SK-N-SH (cell line): ENCODE measurements around the gene C5orf63. TPM values are rescaled to one million over a fixed set of nuclear protein-coding genes. Genes with fewer than 3 reads are reported as not detected.
A peak's percentile ranks its signal among the peaks of the same experiment; 100 is the strongest.

ENCODE experiments used
- CTCF ChIA-PET: fragments of 300-600, 350-600 bp; formaldehyde crosslinking; extraction: SDS; loops from one replicate; lab custom pipeline; 2021; lab: Yijun Ruan, JAX
- POLR2A ChIA-PET: fragments of 350-600 bp; sonication (Branson Sonifier 250); formaldehyde crosslinking; extraction: SDS; loops from one replicate; lab custom pipeline; 2020; ENCODE audit warnings: antibody characterized with exemption, inconsistent platforms; lab: Yijun Ruan, JAX
- DNase-seq: peaks from one replicate; pipeline ENCODE4 v3.0.0; 2012
- H2AFZ ChIP-seq: fragments of 200-600 bp; sonication (generic); 2 replicates; pipeline ENCODE4 v1.8.1; 2016; ENCODE audit warnings: antibody characterized with exemption, mild to moderate bottlenecking, low read depth
- H3F3A ChIP-seq: fragments of 200-600 bp; sonication (generic); replicated peaks from 2 replicates; pipeline ENCODE3; 2016; ENCODE audit warnings: antibody characterized with exemption, mild to moderate bottlenecking; ENCODE audit not compliant: insufficient read depth
- H3K27ac ChIP-seq, 2 experiments: fragments of 200-500 bp in 1 of 2; fragments of 200-600 bp in 1 of 2; sonication (Bioruptor generic) in 1 of 2; sonication (generic), shearing (Covaris generic) in 1 of 2; 2 replicates each; pipeline versions ENCODE4 v1.5.1 to v1.6.1; 2014 to 2016; ENCODE audit warnings: low read depth in 2 of 2, inconsistent platforms in 1 of 2, low read length in 1 of 2, mild to moderate bottlenecking in 1 of 2, mixed read lengths in 1 of 2
- H3K27me3 ChIP-seq: fragments of 200-600 bp; sonication (generic), shearing (Covaris generic); 2 replicates; pipeline ENCODE4 v1.6.1; 2016; ENCODE audit warnings: mixed run types; ENCODE audit not compliant: insufficient read depth
- H3K36me3 ChIP-seq, 2 experiments: fragments of 200-500 bp in 1 of 2; fragments of 200-600 bp in 1 of 2; sonication (Bioruptor generic) in 1 of 2; sonication (generic) in 1 of 2; replicated peaks in 1 of 2; 2 replicates each; pipeline versions ENCODE3 to v1.5.1; 2014 to 2016; ENCODE audit warnings: low read length in 1 of 2, mild to moderate bottlenecking in 1 of 2; ENCODE audit not compliant: insufficient read depth in 2 of 2, control insufficient read depth in 1 of 2
- H3K4me1 ChIP-seq, 2 experiments: fragments of 200-500 bp in 1 of 2; fragments of 200-600 bp in 1 of 2; sonication (Bioruptor generic) in 1 of 2; sonication (generic), shearing (Covaris generic) in 1 of 2; 2 replicates each; pipeline versions ENCODE4 v1.5.1 to v1.6.1; 2014 to 2016; ENCODE audit warnings: low read depth in 1 of 2, low read length in 1 of 2, mixed run types in 1 of 2; ENCODE audit not compliant: insufficient read depth in 2 of 2, control insufficient read depth in 1 of 2
- H3K4me2 ChIP-seq: fragments of 200-600 bp; sonication (generic), shearing (Covaris generic); 2 replicates; pipeline ENCODE4 v1.6.1; 2017; ENCODE audit warnings: mixed run types
- H3K4me3 ChIP-seq, 2 experiments: fragments of 200-500 bp in 1 of 2; fragments of 200-600 bp in 1 of 2; sonication (Bioruptor generic) in 1 of 2; sonication (generic), shearing (Covaris generic) in 1 of 2; 2 replicates each; pipeline versions ENCODE4 v1.5.1 to v1.8.1; 2014 to 2016; ENCODE audit warnings: low read depth in 2 of 2, inconsistent platforms in 1 of 2, low read length in 1 of 2, mild to moderate bottlenecking in 1 of 2, mixed read lengths in 1 of 2, moderate library complexity in 1 of 2
- H3K79me2 ChIP-seq: fragments of 200-600 bp; sonication (generic); 2 replicates; pipeline ENCODE4 v1.8.1; 2017; ENCODE audit warnings: mild to moderate bottlenecking; ENCODE audit not compliant: insufficient read depth
- H3K9ac ChIP-seq: fragments of 200-600 bp; sonication (generic); 2 replicates; pipeline ENCODE4 v1.6.1; 2017; ENCODE audit warnings: mixed run types
- H3K9me2 ChIP-seq: fragments of 200-600 bp; sonication (generic); 2 replicates; pipeline ENCODE4 v1.6.1; 2017; ENCODE audit warnings: mixed run types
- H3K9me3 ChIP-seq: fragments of 200-600 bp; sonication (generic); 2 replicates; pipeline ENCODE4 v1.6.1; 2017; ENCODE audit warnings: mixed run types, mild to moderate bottlenecking, moderate library complexity
- H4K20me1 ChIP-seq: fragments of 200-600 bp; sonication (generic); 2 replicates; pipeline ENCODE4 v1.6.1; 2017; ENCODE audit warnings: mild to moderate bottlenecking, mixed run types; ENCODE audit not compliant: insufficient read depth
- CHD2 ChIP-seq: fragments of 150-350 bp; IDR thresholded peaks from 2 replicates; pipeline ENCODE4 v1.6.1; 2018; ENCODE audit warnings: low read length; ENCODE audit not compliant: partially characterized antibody
- EP300 ChIP-seq, 2 experiments: IDR thresholded peaks; 2 replicates each; pipeline versions ENCODE4 v1.4.0 to v1.6.1; 2012; ENCODE audit warnings: borderline replicate concordance in 1 of 2, low read depth in 1 of 2, low read length in 1 of 2
- EZH2phosphoT487 ChIP-seq: fragments of 200-600 bp; sonication (generic); IDR thresholded peaks from 2 replicates; pipeline ENCODE4 v1.6.1; 2017; ENCODE audit warnings: low read depth, mixed run types, mild to moderate bottlenecking, antibody characterized with exemption, moderate library complexity, borderline replicate concordance
- FOXM1 ChIP-seq: IDR thresholded peaks from 2 replicates; pipeline ENCODE4 v1.4.0; 2012; ENCODE audit warnings: low read depth, mild to moderate bottlenecking
- GABPA ChIP-seq: IDR thresholded peaks from 2 replicates; pipeline ENCODE4 v1.4.0; 2012; ENCODE audit warnings: low read depth, mild to moderate bottlenecking
- MAX ChIP-seq: IDR thresholded peaks from 2 replicates; pipeline ENCODE4 v1.4.0; 2012; ENCODE audit warnings: low read depth
- MEF2A ChIP-seq: IDR thresholded peaks from 2 replicates; pipeline ENCODE4 v1.4.0; 2012; ENCODE audit warnings: low read depth, borderline replicate concordance
- RAD21 ChIP-seq: IDR thresholded peaks from 2 replicates; pipeline ENCODE4 v1.6.1; 2012; ENCODE audit warnings: mild to moderate bottlenecking, low read length
- REST ChIP-seq: IDR thresholded peaks from 2 replicates; pipeline ENCODE4 v1.6.1; 2012; ENCODE audit warnings: mild to moderate bottlenecking, low read depth, low read length, moderate library complexity
- RXRA ChIP-seq: IDR thresholded peaks from 2 replicates; pipeline ENCODE4 v1.4.0; 2012; ENCODE audit warnings: low read depth, mild to moderate bottlenecking, borderline replicate concordance
- TAF1 ChIP-seq: IDR thresholded peaks from 2 replicates; pipeline ENCODE4 v1.6.1; 2012; ENCODE audit warnings: low read depth, mild to moderate bottlenecking, low read length, moderate library complexity, borderline replicate concordance
- TCF12 ChIP-seq: IDR thresholded peaks from 2 replicates; pipeline ENCODE4 v1.4.0; 2012
- TEAD4 ChIP-seq: IDR thresholded peaks from 2 replicates; pipeline ENCODE4 v1.4.0; 2012; ENCODE audit warnings: mild to moderate bottlenecking, borderline replicate concordance; ENCODE audit not compliant: insufficient read depth
- USF1 ChIP-seq: IDR thresholded peaks from 2 replicates; pipeline ENCODE4 v1.4.0; 2012; ENCODE audit warnings: low read depth, borderline replicate concordance
- USF2 ChIP-seq: fragments of 150-350 bp; IDR thresholded peaks from 2 replicates; pipeline ENCODE4 v1.6.1; 2017; ENCODE audit warnings: antibody characterized with exemption, low read length, low read depth, borderline replicate concordance
- YY1 ChIP-seq: IDR thresholded peaks from 2 replicates; pipeline ENCODE4 v1.4.0; 2012; ENCODE audit warnings: low read depth, mild to moderate bottlenecking
- ZBTB33 ChIP-seq: IDR thresholded peaks from 2 replicates; pipeline ENCODE4 v1.4.0; 2012; ENCODE audit warnings: low read depth, borderline replicate concordance
- WGBS: methylation state at CpG from one replicate; pipeline ENCODE4 v1.1.6; 2017; ENCODE audit warnings: low lambda C conversion rate; 5-methylcytosine and 5-hydroxymethylcytosine counted together
- polyA plus RNA-seq, 3 experiments: library from polyadenylated mRNA; depleted of rRNA; stranded (reverse); fragments of >200 nt; gene quantifications; 2 replicates each; pipeline ENCODE4 v1.2.3, GENCODE V29; 2012

C5orf63 gene
- polyA plus RNA-seq, 1 of the 3 experiments (the other 2 are of a cell fraction) = 3.6 TPM

GRCh38 chr5:127011961-127012644, 61.2 kb downstream of the C5orf63 start:
- peak overlapping the region; percentile 53 for H3K4me2 ChIP-seq
- H3K9ac ChIP-seq = peak overlapping the region; percentile 11; the same call in 1 of the 2 replicates
- no peaks in the 10 kb centered on the region for H4K20me1 ChIP-seq
- TF ChIP-seq TCF12 (no peak), RXRA (no peak), REST (no peak), GABPA (no peak), RAD21 (no peak), USF2 (no peak), ZBTB33 (no peak), EZH2phosphoT487 (no peak), USF1 (no peak), TEAD4 (no peak), EP300 (IDR thresholded peaks at IDR 0.05; ENCODE audit: borderline replicate concordance in 1 of 2, low read depth in 1 of 2, low read length in 1 of 2) (no peak), YY1 (no peak), CHD2 (no peak), TAF1 (no peak), MEF2A (no peak), MAX (no peak), FOXM1 (no peak)
- no peaks in the 10 kb centered on the region for H3K9me3 ChIP-seq
- H2AFZ ChIP-seq = no peak overlapping the region
- H3K79me2 ChIP-seq = peaks cover 75% of the 10 kb centered on the region
- peaks cover 42% of the 10 kb centered on the region for H3F3A ChIP-seq
- H3K4me1 ChIP-seq = peaks cover 2 to 30% of the 10 kb centered on the region in 2 experiments; a peak in 3 of 4 replicates
- CTCF ChIA-PET = no interaction called here
- DNase-seq = no peak
- 96% methylated on average over 2 of the region's 2 CpGs for WGBS
- H3K27ac ChIP-seq = peak overlapping the region; percentile 39 to 63; a peak in 3 of 4 replicates
- no peaks in the 10 kb centered on the region for H3K36me3 ChIP-seq
- H3K27me3 ChIP-seq = no peaks in the 10 kb centered on the region
- no peaks in the 10 kb centered on the region for H3K9me2 ChIP-seq
- no peak overlapping the region for H3K4me3 ChIP-seq
- POLR2A ChIA-PET = no interaction called here
